ENCODE data around the gene CDADC1.
A peak's percentile ranks its signal among the peaks of the same experiment; 100 is the strongest.

The CDADC1 gene

DNA sequence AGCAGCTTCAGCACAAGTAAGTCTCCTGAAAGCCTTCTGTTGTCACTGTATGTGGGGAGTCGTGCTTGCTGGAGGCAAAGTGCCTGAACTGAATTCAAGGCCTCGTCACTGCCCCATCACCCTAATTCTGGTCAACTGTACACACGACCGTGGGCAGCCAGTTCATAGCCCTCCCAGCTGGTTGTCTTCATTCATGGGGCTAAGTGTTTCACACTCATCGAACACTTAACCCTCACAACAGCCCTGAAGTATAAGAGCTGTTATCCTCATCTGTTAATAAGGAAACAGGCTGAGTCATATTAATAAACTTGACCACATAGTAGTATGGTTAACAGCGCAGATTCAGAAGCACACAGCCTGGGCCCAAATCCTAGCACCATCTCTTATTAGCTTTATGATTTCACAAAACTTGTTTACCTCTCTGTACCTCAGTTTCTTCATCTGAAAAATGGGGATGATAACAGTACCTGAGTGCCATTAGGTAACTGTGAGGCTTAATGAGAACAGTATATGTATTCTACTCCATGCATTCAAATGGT, 66.7 kb downstream of the CDADC1 start:
- H3K4me3 ChIP-seq (ENCODE audit: severe bottlenecking), result no peak overlapping the region
- TF ChIP-seq, protein P1, sequence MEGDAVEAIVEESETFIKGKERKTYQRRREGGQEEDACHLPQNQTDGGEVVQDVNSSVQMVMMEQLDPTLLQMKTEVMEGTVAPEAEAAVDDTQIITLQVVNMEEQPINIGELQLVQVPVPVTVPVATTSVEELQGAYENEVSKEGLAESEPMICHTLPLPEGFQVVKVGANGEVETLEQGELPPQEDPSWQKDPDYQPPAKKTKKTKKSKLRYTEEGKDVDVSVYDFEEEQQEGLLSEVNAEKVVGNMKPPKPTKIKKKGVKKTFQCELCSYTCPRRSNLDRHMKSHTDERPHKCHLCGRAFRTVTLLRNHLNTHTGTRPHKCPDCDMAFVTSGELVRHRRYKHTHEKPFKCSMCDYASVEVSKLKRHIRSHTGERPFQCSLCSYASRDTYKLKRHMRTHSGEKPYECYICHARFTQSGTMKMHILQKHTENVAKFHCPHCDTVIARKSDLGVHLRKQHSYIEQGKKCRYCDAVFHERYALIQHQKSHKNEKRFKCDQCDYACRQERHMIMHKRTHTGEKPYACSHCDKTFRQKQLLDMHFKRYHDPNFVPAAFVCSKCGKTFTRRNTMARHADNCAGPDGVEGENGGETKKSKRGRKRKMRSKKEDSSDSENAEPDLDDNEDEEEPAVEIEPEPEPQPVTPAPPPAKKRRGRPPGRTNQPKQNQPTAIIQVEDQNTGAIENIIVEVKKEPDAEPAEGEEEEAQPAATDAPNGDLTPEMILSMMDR (IDR thresholded peaks at IDR 0.05; ENCODE audit: poor library complexity, severe bottlenecking), result no peak
- H3K36me3 ChIP-seq (ENCODE audit: low read depth), result no peaks in the 10 kb centered on the region
- H3K9me3 ChIP-seq (ENCODE audit: severe bottlenecking), result no peaks in the 10 kb centered on the region
- peak overlapping the region; percentile 44 for H3K27ac ChIP-seq (ENCODE audit: poor library complexity, severe bottlenecking)
- ATAC-seq (ENCODE audit: low read depth) (no peak), DNase-seq (ENCODE audit: low spot score) (no peak)
- peaks cover 11% of the 10 kb centered on the region for H3K4me1 ChIP-seq (ENCODE audit: insufficient read depth, poor library complexity, severe bottlenecking)
- no peaks in the 10 kb centered on the region for H3K27me3 ChIP-seq (ENCODE audit: insufficient read depth, poor library complexity, severe bottlenecking)

DNA sequence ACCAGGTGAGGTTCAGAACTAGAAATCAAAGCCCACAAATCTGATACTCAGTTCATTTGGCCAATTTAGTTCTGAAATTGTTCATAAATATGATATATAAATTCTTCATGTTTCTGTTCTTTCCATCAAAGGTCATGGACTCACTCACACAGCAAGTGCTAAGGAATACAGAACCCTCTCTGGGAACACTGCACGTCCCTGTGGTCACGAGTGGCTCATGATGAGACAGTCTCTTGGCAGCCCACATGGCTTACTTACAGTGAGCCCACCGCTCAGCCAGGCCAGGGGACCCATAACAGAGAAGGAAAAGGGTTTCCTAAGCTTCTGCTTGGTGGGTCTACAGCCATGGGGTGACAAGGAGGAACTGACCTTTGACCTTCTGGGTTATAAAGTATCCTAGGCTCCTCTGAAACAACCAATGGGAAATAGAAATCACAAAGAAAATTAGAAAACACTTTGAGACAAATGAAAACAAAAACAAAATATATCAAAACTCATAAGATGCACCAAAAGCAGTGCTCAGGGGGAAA, 67.4 kb downstream of the CDADC1 start:
- H3K4me3 ChIP-seq (ENCODE audit: severe bottlenecking), result no peak overlapping the region
- no peak for ATAC-seq (ENCODE audit: low read depth)
- DNase-seq (ENCODE audit: low spot score), result no peak
- no peaks in the 10 kb centered on the region for H3K36me3 ChIP-seq (ENCODE audit: low read depth)
- H3K27me3 ChIP-seq (ENCODE audit: insufficient read depth, poor library complexity, severe bottlenecking), result no peaks in the 10 kb centered on the region
- TF ChIP-seq, protein P1 (IDR thresholded peaks at IDR 0.05; ENCODE audit: poor library complexity, severe bottlenecking), result no peak
- H3K4me1 ChIP-seq (ENCODE audit: insufficient read depth, poor library complexity, severe bottlenecking), result peaks cover 11% of the 10 kb centered on the region
- H3K9me3 ChIP-seq (ENCODE audit: severe bottlenecking), result no peaks in the 10 kb centered on the region
- H3K27ac ChIP-seq (ENCODE audit: poor library complexity, severe bottlenecking), result no peak overlapping the region

DNA sequence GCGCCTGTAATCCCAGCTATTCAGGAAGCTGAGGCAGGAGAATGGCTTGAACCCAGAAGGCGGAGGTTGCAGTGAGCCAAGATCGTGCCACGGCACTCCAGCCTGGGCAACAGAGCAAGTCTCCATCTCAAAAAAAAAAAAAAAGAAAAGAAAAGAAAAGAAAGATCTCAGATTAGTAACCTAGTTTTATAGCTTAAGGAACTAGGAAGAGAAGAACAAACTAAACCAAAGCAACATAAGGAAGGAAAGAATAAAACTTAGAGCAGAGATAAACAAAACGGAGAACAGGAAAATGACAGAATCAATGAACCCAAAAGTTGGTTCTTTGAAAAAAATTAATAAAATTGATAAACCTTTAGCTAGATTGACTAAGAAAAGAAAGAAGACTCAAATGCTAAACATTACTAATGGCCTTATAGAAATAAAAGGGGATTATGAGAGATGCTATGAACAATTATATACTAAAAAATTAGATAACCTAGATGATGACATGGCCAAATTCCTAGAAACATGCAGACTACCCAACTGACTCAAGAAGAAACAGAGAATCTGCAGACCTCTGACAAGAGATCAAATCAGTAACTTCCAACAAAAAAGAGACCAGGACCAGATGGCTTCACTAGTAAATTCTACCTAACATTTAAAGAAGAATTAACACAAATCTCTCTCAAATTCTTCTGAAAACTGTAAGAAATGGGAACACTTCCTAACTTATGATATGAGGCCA, 68.2 kb downstream of the CDADC1 start:
- no peak overlapping the region for H3K4me3 ChIP-seq (ENCODE audit: severe bottlenecking)
- DNase-seq (ENCODE audit: low spot score) (no peak), ATAC-seq (ENCODE audit: low read depth) (no peak)
- H3K27me3 ChIP-seq (ENCODE audit: insufficient read depth, poor library complexity, severe bottlenecking), result no peaks in the 10 kb centered on the region
- H3K9me3 ChIP-seq (ENCODE audit: severe bottlenecking), result no peaks in the 10 kb centered on the region
- peaks cover 11% of the 10 kb centered on the region for H3K4me1 ChIP-seq (ENCODE audit: insufficient read depth, poor library complexity, severe bottlenecking)
- H3K36me3 ChIP-seq (ENCODE audit: low read depth), result no peaks in the 10 kb centered on the region
- TF ChIP-seq, protein P1 (IDR thresholded peaks at IDR 0.05; ENCODE audit: poor library complexity, severe bottlenecking), result no peak
- no peak overlapping the region for H3K27ac ChIP-seq (ENCODE audit: poor library complexity, severe bottlenecking)

DNA sequence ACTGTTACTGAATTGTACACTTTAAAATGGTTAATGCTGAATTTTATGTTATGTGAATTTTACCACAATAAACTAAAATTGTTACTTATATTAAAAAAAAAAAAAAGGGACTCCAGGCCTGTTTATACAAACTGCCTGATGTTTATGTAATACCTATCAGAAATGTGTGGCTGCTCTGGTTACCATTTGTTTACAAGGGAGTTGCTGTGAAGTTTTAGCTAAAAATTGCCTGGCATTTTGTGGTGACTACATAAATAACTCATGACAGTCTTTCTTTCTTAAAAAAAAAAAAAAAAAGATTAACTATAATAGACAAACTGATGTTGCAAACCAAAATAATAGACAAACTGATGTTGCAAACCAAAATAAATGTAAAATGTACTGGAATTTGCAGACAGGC, 71.8 kb downstream of the CDADC1 start:
- Histone ChIP-seq H3K9me3 (ENCODE audit: severe bottlenecking) (no peaks in the 10 kb centered on the region), H3K4me3 (ENCODE audit: severe bottlenecking) (no peak overlapping the region), H3K27me3 (ENCODE audit: insufficient read depth, poor library complexity, severe bottlenecking) (no peaks in the 10 kb centered on the region), H3K4me1 (ENCODE audit: insufficient read depth, poor library complexity, severe bottlenecking) (peaks cover under 1% of the 10 kb centered on the region), H3K27ac (ENCODE audit: poor library complexity, severe bottlenecking) (no peak overlapping the region), H3K36me3 (ENCODE audit: low read depth) (no peaks in the 10 kb centered on the region)
- TF ChIP-seq, protein P1 (IDR thresholded peaks at IDR 0.05; ENCODE audit: poor library complexity, severe bottlenecking), result no peak
- ATAC-seq (ENCODE audit: low read depth) (no peak), DNase-seq (ENCODE audit: low spot score) (no peak)

DNA sequence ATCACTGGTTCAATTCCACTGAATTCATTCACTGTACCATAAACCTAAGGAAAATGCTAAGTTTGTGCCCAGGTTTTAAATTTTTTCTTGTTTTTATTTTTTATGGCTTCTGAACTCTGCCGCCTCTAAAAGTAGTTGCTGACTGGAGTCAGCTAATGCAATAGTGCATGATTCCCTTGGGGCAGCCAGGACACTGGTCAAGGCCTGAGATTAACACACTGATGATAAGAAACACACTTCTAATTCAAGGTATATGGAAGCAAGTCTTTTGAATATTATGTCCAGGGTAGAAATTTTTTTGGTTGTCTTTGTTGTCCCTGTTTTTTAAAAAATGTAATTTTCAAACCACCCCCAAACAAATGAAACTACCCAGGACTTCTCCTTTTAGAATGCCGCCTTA, 72.2 kb downstream of the CDADC1 start:
- no peak for ATAC-seq (ENCODE audit: low read depth)

More for the DNA sequence above, 72.2 kb downstream of the CDADC1 start:
- no peaks in the 10 kb centered on the region for H3K27me3 ChIP-seq (ENCODE audit: insufficient read depth, poor library complexity, severe bottlenecking)
- no peak overlapping the region for H3K27ac ChIP-seq (ENCODE audit: poor library complexity, severe bottlenecking)
- no peaks in the 10 kb centered on the region for H3K36me3 ChIP-seq (ENCODE audit: low read depth)
- no peaks in the 10 kb centered on the region for H3K9me3 ChIP-seq (ENCODE audit: severe bottlenecking)
- no peak overlapping the region for H3K4me3 ChIP-seq (ENCODE audit: severe bottlenecking)
- no peaks in the 10 kb centered on the region for H3K4me1 ChIP-seq (ENCODE audit: insufficient read depth, poor library complexity, severe bottlenecking)
- TF ChIP-seq, protein P1 (IDR thresholded peaks at IDR 0.05; ENCODE audit: poor library complexity, severe bottlenecking), result no peak
- DNase-seq (ENCODE audit: low spot score), result no peak
